HCT116 (cell line): Measurements from ENCODE around the gene ACOT4.

ENCODE experiments used
- CBX3 ChIP-seq: IDR thresholded peaks from 2 replicates; pipeline ENCODE4 v1.6.1; 2012; ENCODE audit warnings: low read depth
- EZH2phosphoT487 ChIP-seq: fragments of 200-600 bp; IDR thresholded peaks from 2 replicates; pipeline ENCODE4 v1.6.1; 2018; ENCODE audit warnings: antibody characterized with exemption, borderline replicate concordance
- JUND ChIP-seq: IDR thresholded peaks from 2 replicates; pipeline ENCODE4 v1.6.1; 2012
- POLR2A ChIP-seq: IDR thresholded peaks from 2 replicates; pipeline ENCODE4 v1.7.0; 2011; ENCODE audit warnings: borderline replicate concordance; ENCODE audit not compliant: insufficient read depth, insufficient read length; ENCODE audit errors: extremely low read depth
- POLR2AphosphoS5 ChIP-seq: IDR thresholded peaks from 2 replicates; pipeline ENCODE4 v1.6.1; 2011; ENCODE audit warnings: mild to moderate bottlenecking, low read depth, low read length, moderate library complexity
- SIN3A ChIP-seq: IDR thresholded peaks from 2 replicates; pipeline ENCODE4 v1.6.1; 2012; ENCODE audit warnings: low read depth
- SP1 ChIP-seq: IDR thresholded peaks from 2 replicates; pipeline ENCODE4 v1.6.1; 2012; ENCODE audit warnings: low read depth
- ZFX ChIP-seq: fragments of 450-650 bp; IDR thresholded peaks from 2 replicates; pipeline ENCODE4 v1.6.1; 2017
- TF ChIP-seq, protein P1 (sequence below), 3 experiments: fragments of 200-600 bp in 1 of 3; sonication (generic) in 1 of 3; IDR thresholded peaks in 2 of 3; conservative IDR thresholded peaks in 1 of 3; 2 replicates each; pipeline ENCODE4 v1.5.1; 2012 to 2017; ENCODE audit warnings: low read depth in 2 of 3, low read length in 2 of 3, antibody characterized with exemption in 1 of 3, borderline replicate concordance in 1 of 3, control low read depth in 1 of 3, mild to moderate bottlenecking in 1 of 3, mixed read lengths in 1 of 3, mixed run types in 1 of 3, moderate library complexity in 1 of 3; ENCODE audit not compliant: insufficient read depth in 1 of 3

DNA sequence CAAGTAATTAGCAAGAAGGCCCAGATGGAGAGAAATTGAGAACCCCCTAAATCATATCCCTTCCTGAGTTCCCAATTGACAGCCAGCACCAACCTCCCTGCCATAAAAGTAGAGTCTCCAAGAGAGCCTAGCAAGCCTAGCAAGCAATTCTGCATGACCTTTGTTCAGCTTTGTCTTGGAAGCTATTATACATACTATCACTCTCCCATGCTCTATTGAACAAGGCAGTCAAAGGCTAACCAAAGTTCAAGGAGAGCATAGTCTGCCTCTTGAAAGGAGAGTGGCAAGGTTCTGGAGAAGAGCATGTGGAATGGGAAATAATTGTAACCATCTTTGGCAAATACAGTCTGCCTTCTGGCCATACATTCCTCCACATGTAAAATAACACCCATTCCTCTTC is 7.8 kb downstream of the ACOT4 start:
- TF ChIP-seq, protein P1, sequence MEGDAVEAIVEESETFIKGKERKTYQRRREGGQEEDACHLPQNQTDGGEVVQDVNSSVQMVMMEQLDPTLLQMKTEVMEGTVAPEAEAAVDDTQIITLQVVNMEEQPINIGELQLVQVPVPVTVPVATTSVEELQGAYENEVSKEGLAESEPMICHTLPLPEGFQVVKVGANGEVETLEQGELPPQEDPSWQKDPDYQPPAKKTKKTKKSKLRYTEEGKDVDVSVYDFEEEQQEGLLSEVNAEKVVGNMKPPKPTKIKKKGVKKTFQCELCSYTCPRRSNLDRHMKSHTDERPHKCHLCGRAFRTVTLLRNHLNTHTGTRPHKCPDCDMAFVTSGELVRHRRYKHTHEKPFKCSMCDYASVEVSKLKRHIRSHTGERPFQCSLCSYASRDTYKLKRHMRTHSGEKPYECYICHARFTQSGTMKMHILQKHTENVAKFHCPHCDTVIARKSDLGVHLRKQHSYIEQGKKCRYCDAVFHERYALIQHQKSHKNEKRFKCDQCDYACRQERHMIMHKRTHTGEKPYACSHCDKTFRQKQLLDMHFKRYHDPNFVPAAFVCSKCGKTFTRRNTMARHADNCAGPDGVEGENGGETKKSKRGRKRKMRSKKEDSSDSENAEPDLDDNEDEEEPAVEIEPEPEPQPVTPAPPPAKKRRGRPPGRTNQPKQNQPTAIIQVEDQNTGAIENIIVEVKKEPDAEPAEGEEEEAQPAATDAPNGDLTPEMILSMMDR (IDR thresholded peaks at IDR 0.05 in 2 of 3, conservative IDR thresholded peaks at IDR 0.05 in 1 of 3; ENCODE audit: borderline replicate concordance in 1 of 3, insufficient read depth in 1 of 3, low read depth in 2 of 3, low read length in 2 of 3): no peak
- TF ChIP-seq POLR2A (no peak), EZH2phosphoT487 (no peak), POLR2AphosphoS5 (no peak), CBX3 (no peak), JUND (no peak), SIN3A (no peak), ZFX (no peak), SP1 (no peak)
